GM18858 (cell line): ENCODE results near the gene TNN.

ENCODE experiments used
- ATAC-seq: cut with Tn5 transposase; IDR thresholded peaks from one replicate; pipeline ENCODE4 v1.9.1; 2021; ENCODE audit not compliant: unreplicated experiment

The TNN gene

DNA sequence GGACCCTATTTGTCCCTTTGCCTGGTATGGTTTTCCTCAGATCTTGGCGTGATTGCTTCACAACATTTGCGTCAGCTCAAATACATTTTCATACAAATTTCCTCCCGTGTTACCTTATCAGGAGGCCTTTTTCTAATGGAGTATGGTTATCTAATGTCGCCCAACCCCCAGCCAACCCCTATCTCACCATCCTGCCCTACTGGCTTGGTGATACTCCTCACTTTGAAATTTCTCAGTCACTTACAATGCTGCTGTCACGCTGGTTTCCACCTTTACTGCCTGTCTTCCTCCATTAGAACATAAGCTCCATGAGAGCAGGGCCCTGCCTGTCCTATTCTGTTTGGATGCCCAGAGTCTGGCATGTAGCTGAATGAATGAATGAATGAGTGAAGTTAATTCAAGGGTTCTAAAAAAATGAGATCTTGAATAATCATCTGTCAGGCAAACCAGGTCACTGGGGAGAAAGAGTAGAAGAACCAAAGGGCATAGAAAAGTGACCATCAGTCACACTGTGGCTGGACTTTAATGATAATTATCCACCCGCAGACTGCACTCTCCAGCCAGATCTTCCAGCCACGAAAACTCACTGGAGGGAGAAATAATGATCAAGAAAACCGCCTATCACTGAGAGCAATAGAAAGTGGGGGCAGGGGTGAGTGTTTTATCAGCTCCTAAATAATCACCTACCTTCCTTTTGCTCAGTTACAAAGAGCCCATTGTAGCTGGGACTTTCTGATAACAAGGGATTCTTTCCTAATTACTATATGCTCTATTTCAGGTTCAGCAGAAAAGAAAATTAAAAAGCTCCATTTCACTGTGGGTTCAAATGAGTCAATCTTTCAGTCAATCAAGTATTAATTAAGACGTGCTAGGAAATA, 103.6 kb downstream of the TNN start:
- ATAC-seq: no peak

DNA sequence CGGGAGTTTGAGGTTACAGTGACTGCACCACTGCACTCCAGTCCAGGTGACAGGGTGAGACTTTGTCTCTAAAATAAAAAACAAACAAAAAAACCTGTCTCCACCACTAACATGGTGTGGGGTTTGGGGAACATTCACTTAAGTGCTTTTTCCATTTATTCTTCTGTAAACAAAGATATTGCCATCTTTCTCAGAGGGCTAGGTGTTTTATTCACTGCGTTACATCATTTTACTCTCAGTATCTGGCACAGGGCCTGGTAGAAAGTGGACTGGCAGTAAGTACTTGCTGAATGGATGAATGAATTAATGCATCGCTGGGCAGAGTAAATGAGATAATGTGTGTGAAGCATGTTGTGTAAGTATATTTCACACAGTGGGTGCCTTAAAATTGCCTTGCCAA, 104.9 kb downstream of the TNN start:
- ATAC-seq: no peak

DNA sequence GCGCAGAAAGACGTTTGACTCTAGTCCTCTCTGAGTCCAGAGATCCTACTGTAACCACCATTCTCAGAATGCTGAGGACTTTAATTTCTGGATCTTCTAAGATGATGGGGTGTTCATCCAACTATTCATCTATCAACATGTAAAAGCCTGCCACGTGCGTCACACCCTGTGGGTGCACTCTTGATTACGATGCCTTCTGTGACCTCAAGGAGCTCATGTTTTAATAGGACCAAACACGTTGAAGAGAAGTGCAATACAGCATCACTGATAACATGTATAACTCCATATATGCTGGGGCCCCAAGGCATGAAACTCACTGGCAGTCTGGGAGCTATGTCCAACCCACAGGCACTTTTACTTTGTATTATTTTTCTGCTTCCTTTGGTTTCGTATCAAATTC, 105.9 kb downstream of the TNN start:
- no peak for ATAC-seq

DNA sequence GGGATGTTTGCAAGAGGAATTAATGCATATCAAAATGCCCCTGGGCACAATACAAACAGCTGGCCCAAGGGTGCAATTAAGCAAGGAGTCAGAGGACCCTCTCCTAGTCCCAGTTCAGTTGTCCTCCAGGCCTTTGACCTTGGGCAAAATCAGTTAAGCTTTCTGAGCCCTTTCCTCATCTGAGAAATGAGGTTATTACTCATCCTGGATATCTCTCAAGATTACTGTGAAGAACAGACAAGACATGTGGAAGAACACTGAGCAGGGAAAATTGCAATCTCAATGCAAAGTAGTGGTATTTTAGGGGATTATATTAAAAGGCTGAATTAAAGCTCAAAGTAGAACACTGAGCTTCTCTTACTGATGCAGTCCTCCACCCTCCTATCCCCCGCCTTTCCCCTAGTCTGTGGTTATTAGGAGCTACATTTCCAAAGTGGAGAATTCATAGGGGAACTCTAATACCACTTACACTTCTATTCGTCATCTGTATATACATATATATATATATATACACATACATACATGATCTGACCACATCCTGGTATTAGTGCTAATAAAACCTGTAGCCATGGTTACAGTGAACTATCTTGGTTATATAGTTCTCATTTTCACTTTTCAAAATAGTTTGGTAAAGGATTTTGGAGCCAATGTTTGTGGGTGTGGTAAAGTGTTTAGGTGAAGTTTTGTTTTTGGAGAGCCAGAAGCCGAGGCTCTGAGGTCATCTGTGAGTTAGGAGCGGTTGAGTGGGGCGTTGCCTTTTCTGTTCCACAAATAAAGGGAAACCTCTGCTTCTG, 106.9 kb downstream of the TNN start:
- peak; percentile 73 for ATAC-seq

DNA sequence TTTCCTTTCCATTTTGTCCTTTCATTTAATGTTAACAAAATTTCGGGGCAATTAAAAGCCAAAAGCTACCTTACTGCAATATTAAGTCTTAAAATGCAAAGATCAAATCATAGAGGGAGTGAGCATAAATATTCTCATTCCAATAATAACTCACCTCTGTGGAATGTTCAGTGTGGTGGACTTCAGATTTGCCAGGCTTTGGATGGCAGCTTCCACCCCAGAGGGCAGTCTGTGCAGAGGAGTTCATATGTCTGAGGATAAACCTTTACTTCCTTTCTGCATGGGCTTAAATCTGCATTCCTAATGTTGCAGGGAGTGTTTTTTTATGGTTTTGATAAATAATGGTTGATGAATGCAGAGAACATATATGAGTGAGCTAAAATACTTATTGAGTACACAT, 108.6 kb downstream of the TNN start:
- ATAC-seq: no peak

DNA sequence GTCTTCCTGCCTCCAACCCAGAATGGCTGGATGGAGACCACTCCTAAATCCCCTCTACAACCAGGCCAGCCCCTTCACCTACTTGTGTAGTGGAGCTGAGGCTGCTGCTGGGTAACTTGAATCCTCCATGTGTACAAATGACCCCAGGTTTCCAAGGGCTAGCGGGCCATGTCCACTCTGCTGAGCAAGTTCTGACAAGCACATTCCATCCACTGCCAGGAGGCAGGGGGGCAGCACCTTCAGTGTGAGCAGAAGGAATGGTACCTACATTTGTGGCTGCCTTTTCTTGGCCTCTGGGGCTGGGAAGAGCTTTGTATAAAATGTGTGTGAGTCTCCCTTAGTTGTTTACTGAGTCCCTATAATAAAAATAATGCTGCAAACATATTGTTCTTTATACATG, 110.4 kb downstream of the TNN start:
- ATAC-seq: no peak

DNA sequence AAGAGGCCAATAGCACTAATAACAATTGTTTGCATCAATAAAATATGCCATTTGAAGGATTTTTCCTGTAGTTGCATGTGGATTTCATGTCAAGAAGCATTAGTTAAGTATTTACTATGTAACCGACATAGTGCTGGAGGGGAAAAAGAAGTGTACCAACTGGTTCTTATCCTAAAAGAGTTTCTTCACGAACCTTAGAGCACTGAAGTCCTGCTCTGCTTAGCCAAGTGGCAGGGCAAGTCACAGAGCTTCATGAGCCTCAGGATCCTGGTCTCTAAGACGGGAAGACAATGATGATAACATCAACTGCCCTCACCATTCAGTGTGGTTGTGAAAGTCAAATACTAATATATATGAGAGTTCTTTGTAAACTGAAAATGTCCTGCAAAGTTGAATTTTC, 110.8 kb downstream of the TNN start:
- ATAC-seq: no peak

DNA sequence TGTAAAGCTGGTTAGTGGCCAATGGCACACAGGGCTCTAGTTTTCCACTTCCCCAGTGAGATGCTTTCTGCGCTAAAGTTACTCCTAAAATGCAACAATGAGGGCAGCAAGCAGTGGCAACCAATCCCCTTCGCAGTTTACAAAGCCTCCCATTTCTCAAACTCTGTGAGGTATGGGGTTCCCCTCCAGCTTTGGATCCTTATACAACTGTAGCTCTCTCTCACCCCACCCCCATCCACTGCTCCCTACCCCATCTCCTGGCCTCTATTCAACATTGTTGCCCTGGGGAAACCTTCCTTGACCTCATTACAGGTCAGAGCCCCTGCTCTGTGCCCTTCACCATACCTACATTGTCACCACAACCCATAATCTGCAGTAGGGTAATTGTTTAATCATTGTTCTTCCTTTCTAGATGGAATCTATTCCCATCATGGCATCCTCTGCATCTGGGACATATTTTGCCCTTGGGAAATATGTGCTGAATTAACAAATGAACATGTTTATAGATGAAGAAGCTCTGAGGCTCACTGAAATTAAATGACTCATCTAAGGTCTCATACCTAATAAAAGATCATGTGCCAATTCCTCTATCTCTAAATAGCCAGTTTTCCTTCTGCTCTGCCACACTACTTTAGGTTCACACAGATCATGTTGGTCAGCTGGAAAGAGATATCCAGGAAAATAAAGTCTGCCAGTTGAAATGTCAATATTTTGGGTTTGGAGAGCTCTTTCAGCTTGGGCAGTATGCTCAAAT, 112.4 kb downstream of the TNN start:
- ATAC-seq: no peak

DNA sequence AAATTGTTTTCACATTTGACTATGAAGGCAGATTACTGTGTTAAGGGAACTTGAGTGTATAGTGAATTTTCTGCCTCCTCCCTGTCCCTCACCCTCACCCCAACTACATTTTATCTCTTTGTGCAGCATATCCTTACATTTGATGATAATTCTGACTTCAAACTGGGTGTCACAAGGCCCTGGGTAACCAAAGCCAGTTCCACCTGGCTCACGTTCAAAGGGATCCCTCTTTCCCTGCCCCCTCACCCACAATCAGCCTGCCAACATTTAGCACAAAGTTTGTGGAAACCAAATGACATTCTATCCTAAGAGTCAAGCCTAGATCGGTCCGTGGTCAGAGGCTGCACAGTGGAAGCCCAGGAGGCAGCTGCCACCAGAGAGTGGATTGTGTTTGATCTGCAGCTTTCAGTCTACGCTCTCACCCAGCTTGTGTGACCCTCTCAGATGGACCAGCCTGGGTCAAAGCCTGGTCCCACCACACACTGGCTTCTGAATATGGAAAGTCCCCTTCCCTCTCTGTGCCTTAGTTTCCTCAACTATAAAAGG, 114.6 kb downstream of the TNN start:
- ATAC-seq: no peak

DNA sequence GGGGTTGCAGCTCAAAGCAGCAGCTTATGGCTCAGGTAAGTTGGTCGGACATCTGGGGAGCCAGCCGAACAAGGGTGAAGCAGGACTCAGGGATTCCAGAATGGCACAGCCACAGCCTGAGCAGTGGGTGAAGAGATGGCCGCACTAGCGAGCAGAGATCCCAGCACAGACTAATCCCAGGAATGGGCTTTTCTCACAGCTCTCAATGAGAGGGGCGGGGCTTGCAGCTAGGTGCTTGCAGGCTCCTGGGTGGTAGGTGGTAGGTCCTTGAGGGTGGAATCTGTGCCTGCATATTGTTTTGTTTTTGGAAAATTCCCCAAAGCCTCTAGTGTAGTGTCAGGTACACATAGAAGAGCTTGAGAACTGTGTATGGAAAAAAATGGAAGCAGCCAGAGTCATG, 116.0 kb downstream of the TNN start:
- no peak for ATAC-seq

DNA sequence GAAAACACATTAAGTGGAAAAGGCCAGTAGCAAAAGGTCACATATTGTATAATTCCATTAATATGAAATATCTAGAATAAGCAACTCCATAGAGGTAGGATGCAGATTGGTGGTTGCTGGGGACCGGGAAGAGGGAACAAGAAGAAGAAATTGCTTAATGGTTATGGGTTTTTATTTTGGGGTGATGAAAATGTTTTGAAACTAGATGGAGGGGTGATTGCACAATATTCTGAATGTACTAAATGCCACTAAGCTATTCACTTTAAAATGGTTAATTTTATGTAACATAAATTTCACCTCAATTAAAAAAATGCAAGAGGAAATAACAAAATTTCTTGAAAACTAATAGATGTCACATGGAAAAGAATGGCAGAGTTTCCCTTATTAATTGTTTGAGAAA, 118.3 kb downstream of the TNN start:
- ATAC-seq: no peak

DNA sequence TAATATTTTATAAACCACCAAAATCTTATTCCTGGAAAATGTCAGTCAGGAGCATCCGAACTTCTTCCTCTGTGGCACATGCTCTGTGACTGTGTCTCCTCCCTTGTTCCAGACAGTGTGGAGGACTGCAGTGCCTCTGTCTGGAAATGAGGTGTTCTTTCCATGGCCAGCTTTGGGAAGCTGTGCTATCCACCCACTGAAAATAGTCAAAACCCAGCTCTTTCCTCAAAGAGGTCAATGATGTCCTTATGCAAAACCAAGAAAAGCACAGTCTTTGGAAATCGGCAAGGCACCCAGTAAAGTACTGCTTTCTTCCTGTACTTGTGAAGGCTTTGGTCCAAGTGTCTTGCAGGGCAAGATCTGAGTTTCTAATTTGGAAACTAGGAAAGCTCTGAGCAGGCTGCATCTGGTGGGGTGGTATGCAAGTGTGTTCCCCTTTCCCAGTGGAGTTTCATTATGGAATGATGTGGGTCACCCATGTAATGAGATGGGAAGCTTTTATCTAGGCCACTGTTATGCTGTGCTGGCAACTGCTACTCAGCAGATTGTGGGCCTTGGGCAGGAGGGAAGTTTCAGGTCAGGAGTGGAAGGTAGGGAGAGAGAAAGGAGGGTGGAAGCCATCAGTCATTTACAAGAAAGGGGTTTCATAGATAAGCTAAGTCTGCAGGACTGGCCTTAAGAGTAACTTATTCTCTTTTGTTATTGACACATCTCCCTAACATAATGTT, 119.0 kb downstream of the TNN start:
- no peak for ATAC-seq

DNA sequence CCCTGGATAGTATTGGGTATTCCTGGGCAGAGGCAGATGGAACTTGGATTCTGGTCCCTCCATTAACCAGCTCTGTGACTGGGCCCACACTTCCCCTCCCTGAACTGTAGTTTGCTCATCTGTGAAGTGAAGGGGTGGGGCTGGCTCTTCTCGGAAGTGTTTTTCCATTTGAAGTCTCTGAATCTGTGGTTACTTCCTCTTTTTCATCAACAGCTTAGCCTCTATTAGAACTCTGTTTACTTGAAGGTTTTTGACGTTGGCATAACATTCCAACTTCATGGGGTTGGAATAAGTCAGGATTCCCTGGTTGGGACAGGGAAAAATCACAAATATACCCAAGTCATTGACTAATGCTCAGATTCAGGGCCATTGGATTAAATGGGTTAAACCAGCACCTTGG, 121.3 kb downstream of the TNN start:
- ATAC-seq: peak; percentile 66

DNA sequence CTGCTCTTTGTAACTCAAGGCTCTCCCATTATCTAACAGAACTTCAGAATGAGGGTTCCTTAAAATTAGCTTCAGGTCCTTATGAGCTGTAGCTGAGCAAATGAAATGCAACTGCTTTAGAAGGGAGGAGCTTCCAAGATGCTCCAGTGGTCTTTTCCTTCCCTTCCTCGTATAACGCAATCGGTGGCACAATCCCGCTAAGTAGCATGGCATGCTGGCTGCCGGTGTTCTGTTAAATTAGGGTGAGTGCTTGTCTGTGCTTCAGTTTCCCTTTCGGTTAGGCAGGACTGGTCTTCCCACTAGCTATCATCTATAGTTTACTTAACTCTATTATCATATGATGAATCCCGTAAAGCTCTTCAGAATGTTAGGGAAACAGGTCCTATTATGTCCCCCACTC, 124.0 kb downstream of the TNN start:
- ATAC-seq: no peak

DNA sequence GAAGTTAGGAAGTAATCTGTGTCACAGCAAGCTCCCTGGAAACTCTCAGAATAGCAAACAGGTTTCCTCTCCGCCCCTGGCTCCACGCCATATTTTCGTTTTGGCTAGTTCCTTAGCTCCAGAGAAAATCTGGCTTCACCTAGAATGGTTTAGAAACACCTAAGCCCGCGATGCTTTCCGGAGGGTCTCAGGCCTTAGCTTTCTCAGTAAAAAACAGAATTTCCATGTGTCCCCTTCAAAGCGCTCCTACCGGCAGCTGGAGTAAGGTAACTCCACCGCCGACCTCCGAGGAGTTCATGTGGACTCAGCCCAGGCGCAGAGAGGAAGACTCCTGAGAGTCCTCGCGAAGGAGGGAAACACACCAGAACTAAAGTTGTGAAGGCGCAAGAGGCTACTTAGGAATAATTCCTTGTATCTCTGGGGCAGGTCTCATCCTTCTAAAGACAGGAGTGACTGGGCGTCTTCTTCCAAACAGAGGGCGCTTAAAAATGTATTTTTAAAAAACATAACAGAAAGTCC, 124.5 kb downstream of the TNN start:
- no peak for ATAC-seq

DNA sequence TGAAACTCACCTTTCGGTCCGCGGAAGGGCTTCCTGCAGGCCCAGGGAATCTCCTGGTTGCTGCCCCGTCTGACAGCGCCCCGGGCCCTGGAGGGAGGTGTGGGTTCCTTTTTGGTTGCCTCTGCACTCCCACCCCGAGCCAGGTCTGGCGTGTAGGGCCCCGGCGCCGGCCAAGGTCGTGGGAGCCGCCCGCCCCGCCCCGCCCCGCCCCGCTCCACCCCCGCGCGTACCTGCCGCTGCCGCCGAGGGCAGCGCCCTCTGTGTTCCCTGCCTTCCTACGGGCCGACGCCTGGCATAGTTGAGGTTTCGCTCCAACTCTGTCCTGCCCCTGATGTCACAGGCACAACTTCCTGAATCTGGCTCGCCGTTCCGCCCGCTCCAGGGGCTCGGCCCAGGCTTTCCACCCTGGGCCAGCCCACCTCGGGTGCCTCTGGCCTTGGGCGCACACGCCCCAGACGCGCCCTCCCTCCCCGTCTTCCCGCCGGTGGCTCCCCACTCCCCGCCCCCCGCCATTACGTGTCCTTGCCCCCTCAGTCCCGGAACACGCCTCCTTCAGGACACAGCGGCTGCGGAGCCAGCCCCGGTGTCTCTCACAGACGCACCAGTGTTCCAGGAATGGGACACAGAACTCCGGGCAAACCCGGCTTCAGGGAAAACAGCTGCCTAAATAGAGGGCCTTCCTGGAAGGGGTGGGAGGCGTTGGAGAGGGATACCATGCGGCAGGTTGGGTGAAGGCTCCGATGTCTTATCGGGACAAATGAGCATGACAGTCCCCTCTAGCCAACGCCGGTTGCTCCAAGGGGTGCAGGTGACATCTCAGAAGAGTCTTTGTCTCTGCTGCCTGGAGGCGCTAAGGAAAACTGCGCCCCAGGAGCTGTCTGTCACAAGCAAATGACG, 125.2 kb downstream of the TNN start, which contains the start of gene KIAA0040:
Gene KIAA0040, minus strand, starts transcription at position 147 of the 897 bp plus-strand sequence. CDS start 31,763 bp downstream, outside the sequence.
- ATAC-seq: no peak

DNA sequence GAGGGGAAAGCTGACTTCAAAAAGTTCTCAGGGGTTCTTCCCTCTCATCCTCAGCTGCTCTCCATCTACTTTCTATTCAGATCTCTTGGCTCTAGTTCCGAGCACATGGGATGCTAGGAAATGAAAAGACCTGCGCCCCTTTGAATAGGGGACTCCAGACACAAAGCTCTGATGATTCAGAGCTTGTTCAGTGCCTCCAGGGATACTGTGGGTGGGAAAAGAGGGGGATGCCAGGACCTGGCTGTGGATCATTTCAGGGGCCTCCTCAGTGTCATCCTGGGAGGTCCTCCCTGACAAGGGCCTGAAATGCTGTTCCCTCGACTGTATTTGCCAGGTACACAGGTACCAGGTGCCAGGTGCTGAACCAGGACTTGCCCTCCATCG, 125.9 kb downstream of the TNN start:
- ATAC-seq: no peak

DNA sequence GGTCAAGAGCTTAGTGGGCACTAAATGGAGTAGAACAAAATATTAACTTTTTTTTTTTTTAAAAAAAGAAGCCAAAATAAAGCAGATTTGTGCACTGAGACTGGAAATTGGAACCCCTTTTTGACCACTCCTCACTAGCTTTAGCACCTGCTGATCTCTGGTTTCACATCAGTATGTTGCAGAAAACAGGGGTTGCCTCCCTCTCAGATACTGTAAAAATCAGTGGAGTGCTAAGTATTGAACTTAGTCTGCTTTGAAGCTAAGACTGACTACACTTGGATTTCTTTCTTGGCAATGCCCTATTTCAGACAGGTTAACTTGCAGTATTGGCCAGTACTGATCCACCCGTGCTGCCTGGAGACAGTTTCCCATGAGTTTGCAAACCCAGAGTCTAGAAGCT, 127.6 kb downstream of the TNN start:
- peak; percentile 30 for ATAC-seq

DNA sequence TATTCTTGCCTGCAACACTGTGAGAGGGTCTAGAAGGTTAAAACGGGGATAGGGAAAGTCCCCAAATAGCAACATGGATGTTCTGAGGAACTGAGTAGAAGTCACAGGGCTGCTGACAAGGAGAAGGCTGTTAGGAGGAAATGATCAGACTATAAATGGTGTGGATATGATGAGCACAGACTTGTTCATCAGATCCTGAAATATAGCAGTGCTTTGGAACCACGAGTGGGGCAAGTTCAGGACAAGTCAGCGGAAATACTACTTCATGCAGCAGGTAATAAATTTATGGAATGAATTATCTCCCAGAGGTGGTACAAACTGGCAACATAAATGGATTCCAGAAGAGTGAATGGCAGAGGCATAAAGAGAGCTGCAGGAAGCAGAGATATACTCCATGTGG, 128.2 kb downstream of the TNN start:
- ATAC-seq: no peak
